Transverse colon (tissue), 4 donors: Measurements from ENCODE around the gene MND1.

Experiments
- EP300 ChIP-seq: sonication (generic); formaldehyde crosslinking; IDR thresholded peaks from one replicate; pipeline ENCODE4 v1.6.1; 2017; ENCODE audit warnings: antibody characterized with exemption, low read depth
- POLR2A ChIP-seq: fragments of 450-650 bp; IDR thresholded peaks from one replicate; pipeline ENCODE4 v1.6.1; 2016; ENCODE audit warnings: antibody characterized with exemption, mild to moderate bottlenecking, moderate library complexity
- POLR2AphosphoS5 ChIP-seq, 3 donors: sonication (generic); formaldehyde crosslinking; IDR thresholded peaks; one replicate each; pipeline ENCODE4 v1.6.1; 2016; ENCODE audit warnings: antibody characterized with exemption in 3 of 3
- TF ChIP-seq, protein P1 (sequence below), 5 experiments: fragments of 200-600 bp in 3 of 5; fragments of 450-650 bp in 2 of 5; sonication (generic) in 3 of 5; IDR thresholded peaks; 1 replicate in 2 of 5; 2 replicates in 3 of 5; pipeline ENCODE4 v1.5.1; 2016 to 2017; ENCODE audit warnings: antibody characterized with exemption in 5 of 5, inconsistent platforms in 3 of 5, mild to moderate bottlenecking in 2 of 5, moderate library complexity in 1 of 5

DNA sequence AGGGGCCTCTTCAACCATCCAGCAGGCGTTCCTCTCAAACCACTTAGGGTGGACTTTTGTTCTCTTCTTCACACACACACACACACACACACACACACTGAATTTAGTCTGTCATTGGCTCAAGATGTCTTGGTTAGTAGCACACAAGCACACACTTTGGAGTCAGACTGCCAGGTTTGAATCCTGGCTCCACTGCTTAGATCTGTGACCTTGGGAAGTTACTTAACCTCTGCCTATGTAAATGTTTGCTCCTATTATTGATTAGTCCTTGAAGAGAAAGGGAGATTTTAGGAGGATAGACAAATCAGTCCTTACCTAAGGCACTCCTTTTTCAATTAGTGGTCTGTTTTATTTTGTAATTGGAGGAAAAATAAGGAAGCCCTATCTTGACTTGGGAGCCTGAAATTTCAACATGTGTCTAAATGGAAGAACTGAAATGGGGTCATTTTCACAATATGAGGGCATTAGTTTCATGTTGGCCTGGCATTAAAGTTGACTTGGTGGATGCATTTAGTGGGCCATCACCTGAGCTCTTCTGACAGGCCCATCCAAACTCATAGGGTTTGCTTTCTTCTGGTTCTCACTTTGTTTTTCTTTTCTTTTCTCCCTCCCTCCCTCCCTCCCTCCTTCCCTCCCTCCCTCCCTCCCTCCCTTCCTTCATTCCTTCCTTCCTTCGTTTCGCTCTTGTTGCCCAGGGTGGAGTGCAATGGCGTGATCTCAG is 108.3 kb downstream of the MND1 start:
- TF ChIP-seq, protein P1, sequence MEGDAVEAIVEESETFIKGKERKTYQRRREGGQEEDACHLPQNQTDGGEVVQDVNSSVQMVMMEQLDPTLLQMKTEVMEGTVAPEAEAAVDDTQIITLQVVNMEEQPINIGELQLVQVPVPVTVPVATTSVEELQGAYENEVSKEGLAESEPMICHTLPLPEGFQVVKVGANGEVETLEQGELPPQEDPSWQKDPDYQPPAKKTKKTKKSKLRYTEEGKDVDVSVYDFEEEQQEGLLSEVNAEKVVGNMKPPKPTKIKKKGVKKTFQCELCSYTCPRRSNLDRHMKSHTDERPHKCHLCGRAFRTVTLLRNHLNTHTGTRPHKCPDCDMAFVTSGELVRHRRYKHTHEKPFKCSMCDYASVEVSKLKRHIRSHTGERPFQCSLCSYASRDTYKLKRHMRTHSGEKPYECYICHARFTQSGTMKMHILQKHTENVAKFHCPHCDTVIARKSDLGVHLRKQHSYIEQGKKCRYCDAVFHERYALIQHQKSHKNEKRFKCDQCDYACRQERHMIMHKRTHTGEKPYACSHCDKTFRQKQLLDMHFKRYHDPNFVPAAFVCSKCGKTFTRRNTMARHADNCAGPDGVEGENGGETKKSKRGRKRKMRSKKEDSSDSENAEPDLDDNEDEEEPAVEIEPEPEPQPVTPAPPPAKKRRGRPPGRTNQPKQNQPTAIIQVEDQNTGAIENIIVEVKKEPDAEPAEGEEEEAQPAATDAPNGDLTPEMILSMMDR (IDR thresholded peaks at IDR 0.05): no peak
- TF ChIP-seq EP300 (no peak), POLR2AphosphoS5 (IDR thresholded peaks at IDR 0.05) (no peak), POLR2A (no peak)
